H9 (cell line): Measurements from ENCODE around the gene UVRAG. TPM values are rescaled to one million over a fixed set of nuclear protein-coding genes. Genes with fewer than 3 reads are reported as not detected.

Source experiments
- DNase-seq: peaks from one replicate; pipeline ENCODE4 v3.0.0-alpha.2; 2017
- H2AFZ ChIP-seq: one replicate; pipeline ENCODE4 v1.6.1; 2013; ENCODE audit warnings: mild to moderate bottlenecking, low read length, control low read depth, moderate library complexity
- H2AK5ac ChIP-seq: 2 replicates; pipeline ENCODE4 v1.6.1; 2013; ENCODE audit warnings: low read length, control low read depth, mixed read lengths; ENCODE audit not compliant: insufficient read length
- H2BK120ac ChIP-seq: one replicate; pipeline ENCODE4 v1.6.1; 2013; ENCODE audit warnings: low read depth, mild to moderate bottlenecking, low read length, control low read depth, inconsistent platforms; ENCODE audit not compliant: poor library complexity, severe bottlenecking
- H2BK12ac ChIP-seq: 2 replicates; pipeline ENCODE4 v1.6.1; 2013; ENCODE audit warnings: low read length, control low read depth, mixed read lengths, low read depth; ENCODE audit not compliant: insufficient read length
- H2BK15ac ChIP-seq: 2 replicates; pipeline ENCODE4 v1.6.1; 2013; ENCODE audit warnings: low read depth, low read length, control low read depth
- H2BK20ac ChIP-seq: one replicate; pipeline ENCODE4 v1.6.1; 2013; ENCODE audit warnings: low read depth, mild to moderate bottlenecking, low read length, control low read depth, inconsistent platforms; ENCODE audit not compliant: poor library complexity, severe bottlenecking
- H2BK5ac ChIP-seq: 2 replicates; pipeline ENCODE4 v1.6.1; 2013; ENCODE audit warnings: low read length, control low read depth, mixed read lengths; ENCODE audit not compliant: insufficient read length
- H3K14ac ChIP-seq: 2 replicates; pipeline ENCODE4 v1.6.1; 2013; ENCODE audit warnings: low read length, control low read depth; ENCODE audit not compliant: insufficient read depth
- H3K18ac ChIP-seq: 2 replicates; pipeline ENCODE4 v1.6.1; 2013; ENCODE audit warnings: low read depth, mild to moderate bottlenecking, mixed read lengths, low read length, control low read depth; ENCODE audit not compliant: insufficient read length
- H3K23ac ChIP-seq: 2 replicates; pipeline ENCODE4 v1.6.1; 2013; ENCODE audit warnings: low read length, control low read depth, mixed read lengths, low read depth; ENCODE audit not compliant: insufficient read length
- H3K23me2 ChIP-seq: 2 replicates; pipeline ENCODE4 v1.6.1; 2013; ENCODE audit warnings: low read depth, mild to moderate bottlenecking, mixed read lengths, low read length, control low read depth; ENCODE audit not compliant: insufficient read length, poor library complexity, severe bottlenecking
- H3K27ac ChIP-seq: 2 replicates; pipeline ENCODE4 v1.5.1; 2013; ENCODE audit warnings: low read length, control low read depth, mixed read lengths, low read depth; ENCODE audit not compliant: insufficient read length
- H3K27me3 ChIP-seq: 2 replicates; pipeline ENCODE4 v1.6.1; 2013; ENCODE audit warnings: low read length, control low read depth, inconsistent platforms; ENCODE audit not compliant: insufficient read depth
- H3K4ac ChIP-seq: 2 replicates; pipeline ENCODE4 v1.6.1; 2013; ENCODE audit warnings: low read depth, mild to moderate bottlenecking, control low read depth, inconsistent platforms, low read length, moderate library complexity
- H3K4me1 ChIP-seq: 2 replicates; pipeline ENCODE4 v1.6.1; 2013; ENCODE audit warnings: low read length, control low read depth, inconsistent platforms; ENCODE audit not compliant: insufficient read depth
- H3K4me2 ChIP-seq: 2 replicates; pipeline ENCODE4 v1.6.1; 2013; ENCODE audit warnings: low read length, control low read depth, mixed read lengths; ENCODE audit not compliant: insufficient read length, insufficient read depth
- H3K56ac ChIP-seq: 2 replicates; pipeline ENCODE4 v1.6.1; 2013; ENCODE audit warnings: low read depth, mild to moderate bottlenecking, mixed read lengths, low read length, control low read depth; ENCODE audit not compliant: insufficient read length
- H3K79me1 ChIP-seq: 2 replicates; pipeline ENCODE4 v1.6.1; 2013; ENCODE audit warnings: low read depth, mild to moderate bottlenecking, moderate library complexity, low read length, control low read depth, inconsistent platforms; ENCODE audit not compliant: insufficient read depth, poor library complexity, severe bottlenecking
- H3K79me2 ChIP-seq: 2 replicates; pipeline ENCODE4 v1.6.1; 2013; ENCODE audit warnings: low read length, control low read depth, inconsistent platforms; ENCODE audit not compliant: insufficient read depth
- H3K9ac ChIP-seq: 2 replicates; pipeline ENCODE4 v1.6.1; 2013; ENCODE audit warnings: low read length, control low read depth, mixed read lengths; ENCODE audit not compliant: insufficient read length; ENCODE audit errors: extremely low read depth
- H3K9me3 ChIP-seq: one replicate; pipeline ENCODE4 v1.6.1; 2013; ENCODE audit warnings: low read depth, low read length, inconsistent platforms; ENCODE audit not compliant: control insufficient read depth
- H3T11ph ChIP-seq: one replicate; pipeline ENCODE4 v1.6.1; 2013; ENCODE audit warnings: mild to moderate bottlenecking, low read length, control low read depth, inconsistent platforms
- H4K20me1 ChIP-seq: one replicate; pipeline ENCODE4 v1.6.1; 2013; ENCODE audit not compliant: control insufficient read depth, insufficient read length, insufficient read depth
- H4K5ac ChIP-seq: 2 replicates; pipeline ENCODE4 v1.6.1; 2013; ENCODE audit warnings: low read depth, mild to moderate bottlenecking, mixed read lengths, low read length, control low read depth; ENCODE audit not compliant: insufficient read length
- H4K8ac ChIP-seq: replicated peaks from 2 replicates; pipeline ENCODE4 v1.6.1; 2013; ENCODE audit warnings: low read length, control low read depth, mixed read lengths, low read depth; ENCODE audit not compliant: insufficient read length
- H4K91ac ChIP-seq: 2 replicates; pipeline ENCODE4 v1.6.1; 2013; ENCODE audit warnings: low read depth, mild to moderate bottlenecking, moderate library complexity, mixed read lengths, low read length, control low read depth; ENCODE audit not compliant: insufficient read length
- H3K27ac Mint-ChIP-seq, 3 experiments: 2 replicates in 2 of 3; 3 replicates in 1 of 3; pipeline ENCODE4 v1.8.0; 2020 to 2021; ENCODE audit warnings: mixed read lengths in 3 of 3, mild to moderate bottlenecking in 1 of 3, moderate library complexity in 1 of 3
- H3K27me3 Mint-ChIP-seq: 2 replicates; pipeline ENCODE4 v1.8.0; 2021; ENCODE audit warnings: low read depth, mild to moderate bottlenecking, moderate library complexity, mixed read lengths
- H3K36me3 Mint-ChIP-seq, 3 experiments: 2 replicates in 2 of 3; 3 replicates in 1 of 3; pipeline ENCODE4 v1.8.0; 2020 to 2021; ENCODE audit warnings: low read depth in 3 of 3, mixed read lengths in 3 of 3; ENCODE audit not compliant: insufficient read depth in 1 of 3
- H3K4me1 Mint-ChIP-seq, 2 experiments: 2 replicates each; pipeline ENCODE4 v1.8.0; 2020; ENCODE audit warnings: mixed read lengths in 2 of 2
- H3K4me3 Mint-ChIP-seq, 2 experiments: 2 replicates in 1 of 2; 3 replicates in 1 of 2; pipeline ENCODE4 v1.8.0; 2020 to 2021; ENCODE audit warnings: mild to moderate bottlenecking in 2 of 2, mixed read lengths in 2 of 2, moderate library complexity in 1 of 2
- H3K9me3 Mint-ChIP-seq, 2 experiments: 2 replicates in 1 of 2; 3 replicates in 1 of 2; pipeline ENCODE4 v1.8.0; 2020; ENCODE audit warnings: mild to moderate bottlenecking in 2 of 2, mixed read lengths in 2 of 2, moderate library complexity in 1 of 2
- WGBS: extraction: QIAGEN DNeasy Blood & Tissue Kit; methylation state at CpG from one replicate; pipeline ENCODE4 v1.1.7; 2013; ENCODE audit warnings: missing lambda C conversion rate, low lambda C conversion rate, mixed read lengths; ENCODE audit not compliant: insufficient read length; ENCODE audit errors: extremely low coverage; 5-methylcytosine and 5-hydroxymethylcytosine counted together
- total RNA-seq: library from RNA; stranded (reverse); gene quantifications from 2 replicates; pipeline ENCODE4 v1.2.1, GENCODE V29; 2021
- TF ChIP-seq, protein P1 (sequence below): fragments of 200-600 bp; sonication (generic); conservative IDR thresholded peaks from 3 replicates; pipeline ENCODE4 v1.8.0; 2021; ENCODE audit warnings: antibody characterized with exemption, mild to moderate bottlenecking

The UVRAG gene
- total RNA-seq, 1 experiment from 2014 or later = 18.5 TPM

DNA sequence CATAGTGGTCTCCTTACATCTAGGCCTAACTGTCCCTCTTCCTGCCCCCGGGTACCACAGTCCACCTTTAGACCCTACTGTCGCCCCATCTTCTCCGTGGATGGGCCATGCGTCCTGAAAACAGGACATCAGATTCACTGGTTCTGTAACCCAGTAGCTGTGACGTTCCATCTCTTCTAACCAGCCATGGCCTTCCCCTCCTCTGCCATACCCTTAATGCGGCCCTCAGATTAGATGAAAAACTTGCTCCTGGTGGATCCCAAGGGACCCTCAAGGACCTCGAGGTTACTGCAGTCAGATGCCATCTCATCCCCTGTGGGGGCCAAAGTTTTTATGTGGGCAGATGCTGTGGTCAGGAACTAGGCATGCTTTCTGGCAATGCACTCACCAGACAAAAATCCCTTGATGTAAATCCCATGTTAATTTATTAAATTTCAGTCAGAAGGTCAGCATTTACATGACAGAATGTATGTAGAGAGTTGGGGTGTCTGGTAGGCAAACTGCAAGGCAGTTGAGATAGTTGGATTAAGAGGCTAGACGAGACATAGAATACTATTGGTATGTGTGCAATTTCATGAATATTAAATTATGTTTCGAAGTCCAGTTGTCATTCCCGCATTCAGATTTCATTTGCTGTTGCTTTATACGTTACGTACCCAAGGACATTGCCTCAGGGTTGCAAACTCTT lies 327.0 kb downstream of the UVRAG start:
- WGBS = no CpG with 5 or more reads among the region's 12 CpGs
- no peak for DNase-seq
- no peak overlapping the region for H3K9ac ChIP-seq
- H3K23ac ChIP-seq = no peak overlapping the region
- H4K5ac ChIP-seq = no peak overlapping the region
- H3K4me2 ChIP-seq = no peak overlapping the region
- Mint-ChIP-seq H3K4me3 (no peak overlapping the region), H3K4me1 (no peaks in the 10 kb centered on the region), H3K27me3 (no peaks in the 10 kb centered on the region), H3K9me3 (no peaks in the 10 kb centered on the region), H3K27ac (peak overlapping the region in 1 of 3 experiments; percentile 66; a peak in 1 of 7 replicates), H3K36me3 (peaks cover 5 to 23% (median 17%) of the 10 kb centered on the region in 3 experiments; a peak in 4 of 7 replicates)
- no peak overlapping the region for H4K91ac ChIP-seq
- H3T11ph ChIP-seq = no peak overlapping the region
- H2AK5ac ChIP-seq = no peak overlapping the region
- no peak overlapping the region for H2BK12ac ChIP-seq
- no peak overlapping the region for H4K8ac ChIP-seq
- no peak overlapping the region for H2BK15ac ChIP-seq
- no peak overlapping the region for H3K4ac ChIP-seq
- no peak overlapping the region for H2AFZ ChIP-seq
- H3K79me1 ChIP-seq = no peaks in the 10 kb centered on the region
- H3K18ac ChIP-seq = no peak overlapping the region
- H3K27ac ChIP-seq = no peak overlapping the region
- H3K79me2 ChIP-seq = no peaks in the 10 kb centered on the region
- H2BK120ac ChIP-seq = no peak overlapping the region
- H3K23me2 ChIP-seq = no peaks in the 10 kb centered on the region
- H3K9me3 ChIP-seq = no peaks in the 10 kb centered on the region
- H2BK5ac ChIP-seq = no peak overlapping the region
- no peaks in the 10 kb centered on the region for H4K20me1 ChIP-seq
- H3K56ac ChIP-seq = no peak overlapping the region
- no peak overlapping the region for H3K14ac ChIP-seq
- H3K27me3 ChIP-seq = no peaks in the 10 kb centered on the region
- no peaks in the 10 kb centered on the region; the same call in 1 of the 2 replicates for H3K4me1 ChIP-seq
- TF ChIP-seq, protein P1, sequence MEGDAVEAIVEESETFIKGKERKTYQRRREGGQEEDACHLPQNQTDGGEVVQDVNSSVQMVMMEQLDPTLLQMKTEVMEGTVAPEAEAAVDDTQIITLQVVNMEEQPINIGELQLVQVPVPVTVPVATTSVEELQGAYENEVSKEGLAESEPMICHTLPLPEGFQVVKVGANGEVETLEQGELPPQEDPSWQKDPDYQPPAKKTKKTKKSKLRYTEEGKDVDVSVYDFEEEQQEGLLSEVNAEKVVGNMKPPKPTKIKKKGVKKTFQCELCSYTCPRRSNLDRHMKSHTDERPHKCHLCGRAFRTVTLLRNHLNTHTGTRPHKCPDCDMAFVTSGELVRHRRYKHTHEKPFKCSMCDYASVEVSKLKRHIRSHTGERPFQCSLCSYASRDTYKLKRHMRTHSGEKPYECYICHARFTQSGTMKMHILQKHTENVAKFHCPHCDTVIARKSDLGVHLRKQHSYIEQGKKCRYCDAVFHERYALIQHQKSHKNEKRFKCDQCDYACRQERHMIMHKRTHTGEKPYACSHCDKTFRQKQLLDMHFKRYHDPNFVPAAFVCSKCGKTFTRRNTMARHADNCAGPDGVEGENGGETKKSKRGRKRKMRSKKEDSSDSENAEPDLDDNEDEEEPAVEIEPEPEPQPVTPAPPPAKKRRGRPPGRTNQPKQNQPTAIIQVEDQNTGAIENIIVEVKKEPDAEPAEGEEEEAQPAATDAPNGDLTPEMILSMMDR = no peak
- no peak overlapping the region for H2BK20ac ChIP-seq
